Erythroblast (primary cell): ENCODE data around the gene CDHR1.

Source experiments
- GATA1 ChIP-seq: IDR thresholded peaks from 2 replicates; pipeline ENCODE4 v1.6.1; 2011; ENCODE audit warnings: low read depth, mild to moderate bottlenecking, control low read depth, low read length, moderate library complexity
- POLR2A ChIP-seq: IDR thresholded peaks from 2 replicates; pipeline ENCODE4 v1.6.1; 2011; ENCODE audit warnings: mild to moderate bottlenecking, low read length

- TF ChIP-seq POLR2A (no peak), GATA1 (no peak)
Observed at GRCh38 chr10:84205853-84206525, 11.7 kb downstream of the CDHR1 start.
